CD14-positive monocyte (primary cell): ENCODE data around the gene IFFO2. TPM values are rescaled to one million over a fixed set of nuclear protein-coding genes. Genes with fewer than 3 reads are reported as not detected.

ENCODE experiments used
- DNase-seq, 3 donors: peaks; one replicate each; pipeline ENCODE4 v3.0.0-alpha.2; 2011 to 2022
- H2AFZ ChIP-seq: 2 replicates; pipeline ENCODE4 v1.6.0; 2012; ENCODE audit warnings: mild to moderate bottlenecking, low read depth, low read length, inconsistent platforms; ENCODE audit not compliant: insufficient read depth, poor library complexity, severe bottlenecking
- H3K27ac ChIP-seq, 2 donors: 1 replicate in 1 of 2; 2 replicates in 1 of 2; pipeline ENCODE4 v1.5.1; 2012 to 2013; ENCODE audit warnings: low read length in 2 of 2, control low read depth in 1 of 2, inconsistent platforms in 1 of 2, low read depth in 1 of 2, mild to moderate bottlenecking in 1 of 2
- H3K27me3 ChIP-seq, 2 donors: one replicate each; pipeline versions ENCODE4 v1.6.0 to v1.6.1; 2011 to 2013; ENCODE audit warnings: low read length in 2 of 2; ENCODE audit not compliant: control insufficient read depth in 2 of 2, insufficient read depth in 2 of 2
- H3K36me3 ChIP-seq, 2 donors: replicated peaks in 1 of 2; 1 replicate in 1 of 2; 2 replicates in 1 of 2; pipeline versions ENCODE4 v1.5.1 to v1.6.1; 2012 to 2013; ENCODE audit warnings: low read length in 2 of 2, control low read depth in 1 of 2, inconsistent platforms in 1 of 2, mild to moderate bottlenecking in 1 of 2; ENCODE audit not compliant: insufficient read depth in 2 of 2, control insufficient read depth in 1 of 2
- H3K4me1 ChIP-seq, 2 donors: 1 replicate in 1 of 2; 2 replicates in 1 of 2; pipeline versions ENCODE4 v1.5.1 to v1.6.1; 2012 to 2013; ENCODE audit warnings: low read length in 2 of 2, control low read depth in 1 of 2, inconsistent platforms in 1 of 2, mild to moderate bottlenecking in 1 of 2, moderate library complexity in 1 of 2; ENCODE audit not compliant: insufficient read depth in 2 of 2, control insufficient read depth in 1 of 2
- H3K4me2 ChIP-seq: replicated peaks from 2 replicates; pipeline ENCODE3; 2012; ENCODE audit warnings: low read length, moderate library complexity, mild to moderate bottlenecking; ENCODE audit not compliant: poor library complexity, severe bottlenecking; ENCODE audit errors: extremely low read depth
- H3K4me3 ChIP-seq, 3 experiments: fragments of 200-600 bp in 1 of 3; sonication (generic) in 1 of 3; replicated peaks in 1 of 3; 1 replicate in 2 of 3; 2 replicates in 1 of 3; pipeline ENCODE4 v1.5.1; 2011 to 2013; ENCODE audit warnings: low read length in 3 of 3, mild to moderate bottlenecking in 3 of 3, control low read depth in 2 of 3, low read depth in 2 of 3, inconsistent platforms in 1 of 3, moderate library complexity in 1 of 3
- H3K79me2 ChIP-seq: 2 replicates; pipeline ENCODE4 v1.6.0; 2012; ENCODE audit warnings: mild to moderate bottlenecking, control low read depth, inconsistent platforms, low read length, moderate library complexity; ENCODE audit not compliant: insufficient read depth
- H3K9ac ChIP-seq: 2 replicates; pipeline ENCODE4 v1.6.0; 2017; ENCODE audit warnings: low read length, mild to moderate bottlenecking; ENCODE audit not compliant: insufficient read depth, poor library complexity, severe bottlenecking
- H3K9me3 ChIP-seq, 2 donors: replicated peaks in 1 of 2; 1 replicate in 1 of 2; 2 replicates in 1 of 2; pipeline versions ENCODE4 v1.5.1 to v1.6.1; 2012 to 2013; ENCODE audit warnings: low read length in 2 of 2, control low read depth in 1 of 2; ENCODE audit not compliant: control insufficient read depth in 1 of 2, insufficient read depth in 1 of 2
- H4K20me1 ChIP-seq: 2 replicates; pipeline ENCODE4 v1.6.0; 2012; ENCODE audit warnings: mild to moderate bottlenecking, low read length, control low read depth, moderate library complexity; ENCODE audit not compliant: insufficient read depth
- H3K27ac Mint-ChIP-seq, 7 donors: one replicate each; pipeline ENCODE4 v1.8.0; 2020; ENCODE audit warnings: mild to moderate bottlenecking in 7 of 7, mixed read lengths in 7 of 7, moderate library complexity in 6 of 7, inconsistent platforms in 2 of 7
- H3K27me3 Mint-ChIP-seq, 3 donors: one replicate each; pipeline ENCODE4 v1.8.0; 2021 to 2022; ENCODE audit warnings: low read depth in 3 of 3, mild to moderate bottlenecking in 3 of 3, mixed read lengths in 3 of 3, moderate library complexity in 3 of 3, inconsistent platforms in 1 of 3
- H3K36me3 Mint-ChIP-seq, 2 donors: one replicate each; pipeline ENCODE4 v1.8.0; 2020; ENCODE audit warnings: mixed read lengths in 2 of 2, inconsistent platforms in 1 of 2, mild to moderate bottlenecking in 1 of 2
- H3K4me1 Mint-ChIP-seq: one replicate; pipeline ENCODE4 v1.8.0; 2020; ENCODE audit warnings: mild to moderate bottlenecking, mixed read lengths
- H3K4me3 Mint-ChIP-seq, 2 donors: one replicate each; pipeline ENCODE4 v1.8.0; 2020; ENCODE audit warnings: mild to moderate bottlenecking in 2 of 2, mixed read lengths in 2 of 2, moderate library complexity in 1 of 2
- H3K9me3 Mint-ChIP-seq, 7 donors: one replicate each; pipeline ENCODE4 v1.8.0; 2020 to 2022; ENCODE audit warnings: mixed read lengths in 7 of 7, mild to moderate bottlenecking in 6 of 7, moderate library complexity in 6 of 7, inconsistent platforms in 2 of 7
- WGBS: methylation state at CpG from one replicate; pipeline ENCODE4 v1.1.5; 2013; ENCODE audit warnings: missing lambda C conversion rate; ENCODE audit not compliant: insufficient coverage; 5-methylcytosine and 5-hydroxymethylcytosine counted together
- intact Hi-C, 2 donors: fragments of 100-400 bp; cut with micrococcal nuclease; formaldehyde crosslinking; loops; one replicate each; pipeline versions ENCODE4 v1.15.0 to v1.15.1; 2023
- polyA plus RNA-seq, 3 donors: library from polyadenylated mRNA; depleted of rRNA in 1 of 3; unstranded in 2 of 3; stranded (reverse) in 1 of 3; fragments of 300-500 nt in 2 of 3; fragments of >200 nt in 1 of 3; fragmentation: Illumina TruSeq in 2 of 3; gene quantifications; 1 replicate in 2 of 3; 2 replicates in 1 of 3; pipeline ENCODE4 v1.2.3, GENCODE V29; 2012 to 2021
- TF ChIP-seq, protein P1 (sequence below): fragments of 200-600 bp; IDR thresholded peaks from one replicate; pipeline ENCODE4 v1.8.0; 2022; ENCODE audit warnings: antibody characterized with exemption, mild to moderate bottlenecking

IFFO2 gene
- polyA plus RNA-seq, 3 donors: 0.78 to 17.5 (median 0.94) TPM

DNA sequence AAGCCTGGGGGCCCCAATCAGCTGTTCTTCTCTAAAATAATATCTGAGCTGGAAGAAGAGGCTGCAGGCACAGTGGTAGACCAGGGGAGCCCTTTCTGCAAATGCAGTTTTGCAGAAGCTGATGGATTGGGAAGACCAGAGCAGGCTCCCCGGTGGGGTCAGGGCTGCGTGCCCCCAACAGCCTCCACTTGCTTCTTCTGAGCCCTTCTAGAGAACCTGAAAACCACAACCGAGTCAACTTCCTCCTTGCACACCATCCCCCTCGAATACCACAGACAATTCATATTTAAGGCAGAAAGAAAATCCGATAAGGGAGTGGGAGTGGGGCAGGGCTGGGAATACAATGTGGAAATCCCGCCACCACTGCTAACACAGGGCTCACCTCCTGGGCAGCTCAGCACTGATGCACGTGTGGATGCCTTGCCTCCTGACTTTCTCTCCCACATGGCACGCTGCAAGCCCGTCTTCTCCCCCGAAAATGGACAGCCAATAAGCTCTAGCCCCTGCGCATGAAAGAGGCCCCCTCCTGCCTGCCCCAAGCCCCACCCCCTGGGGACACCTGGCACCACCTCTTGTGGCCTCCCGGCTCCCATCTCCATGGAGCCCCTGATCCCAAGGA is 28.7 kb downstream of the IFFO2 start:
- H3K27ac ChIP-seq: peak overlapping the region; percentile 89 to 99
- H2AFZ ChIP-seq: peak overlapping the region; percentile 33
- H4K20me1 ChIP-seq: peaks cover 43% of the 10 kb centered on the region
- no peaks in the 10 kb centered on the region for H3K9me3 ChIP-seq
- peak overlapping the region; percentile 86 to 97 (median 94) for H3K27ac Mint-ChIP-seq
- no peaks in the 10 kb centered on the region for H3K36me3 ChIP-seq
- intact Hi-C loops: loop anchor here in 1 of 2 donors (2.0 kb wide), 1 partner anchor 25 kb away; no protein-coding TSS in a partner anchor
- peaks cover 0 to 6% (median 0%) of the 10 kb centered on the region in 7 donors for H3K9me3 Mint-ChIP-seq
- WGBS: 3% methylated on average over 7 of the region's 12 CpGs
- peaks cover 66% of the 10 kb centered on the region for H3K4me1 Mint-ChIP-seq
- H3K27me3 ChIP-seq: no peaks in the 10 kb centered on the region
- H3K4me1 ChIP-seq: peaks cover 55 to 60% of the 10 kb centered on the region in 2 donors
- peak; percentile 39 to 55 (median 54) for DNase-seq
- peak overlapping the region in 1 of 3 experiments; percentile 62 for H3K4me3 ChIP-seq
- H3K36me3 Mint-ChIP-seq: peaks cover 0 to 6% of the 10 kb centered on the region in 2 donors
- H3K79me2 ChIP-seq: peaks cover 26% of the 10 kb centered on the region
- TF ChIP-seq, protein P1, sequence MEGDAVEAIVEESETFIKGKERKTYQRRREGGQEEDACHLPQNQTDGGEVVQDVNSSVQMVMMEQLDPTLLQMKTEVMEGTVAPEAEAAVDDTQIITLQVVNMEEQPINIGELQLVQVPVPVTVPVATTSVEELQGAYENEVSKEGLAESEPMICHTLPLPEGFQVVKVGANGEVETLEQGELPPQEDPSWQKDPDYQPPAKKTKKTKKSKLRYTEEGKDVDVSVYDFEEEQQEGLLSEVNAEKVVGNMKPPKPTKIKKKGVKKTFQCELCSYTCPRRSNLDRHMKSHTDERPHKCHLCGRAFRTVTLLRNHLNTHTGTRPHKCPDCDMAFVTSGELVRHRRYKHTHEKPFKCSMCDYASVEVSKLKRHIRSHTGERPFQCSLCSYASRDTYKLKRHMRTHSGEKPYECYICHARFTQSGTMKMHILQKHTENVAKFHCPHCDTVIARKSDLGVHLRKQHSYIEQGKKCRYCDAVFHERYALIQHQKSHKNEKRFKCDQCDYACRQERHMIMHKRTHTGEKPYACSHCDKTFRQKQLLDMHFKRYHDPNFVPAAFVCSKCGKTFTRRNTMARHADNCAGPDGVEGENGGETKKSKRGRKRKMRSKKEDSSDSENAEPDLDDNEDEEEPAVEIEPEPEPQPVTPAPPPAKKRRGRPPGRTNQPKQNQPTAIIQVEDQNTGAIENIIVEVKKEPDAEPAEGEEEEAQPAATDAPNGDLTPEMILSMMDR: no peak
- peaks cover 3 to 10% (median 5%) of the 10 kb centered on the region in 3 donors for H3K27me3 Mint-ChIP-seq
- H3K9ac ChIP-seq: peak overlapping the region; percentile 78
- H3K4me2 ChIP-seq: peak overlapping the region; percentile 74
- H3K4me3 Mint-ChIP-seq: peak overlapping the region; percentile 64 to 86

DNA sequence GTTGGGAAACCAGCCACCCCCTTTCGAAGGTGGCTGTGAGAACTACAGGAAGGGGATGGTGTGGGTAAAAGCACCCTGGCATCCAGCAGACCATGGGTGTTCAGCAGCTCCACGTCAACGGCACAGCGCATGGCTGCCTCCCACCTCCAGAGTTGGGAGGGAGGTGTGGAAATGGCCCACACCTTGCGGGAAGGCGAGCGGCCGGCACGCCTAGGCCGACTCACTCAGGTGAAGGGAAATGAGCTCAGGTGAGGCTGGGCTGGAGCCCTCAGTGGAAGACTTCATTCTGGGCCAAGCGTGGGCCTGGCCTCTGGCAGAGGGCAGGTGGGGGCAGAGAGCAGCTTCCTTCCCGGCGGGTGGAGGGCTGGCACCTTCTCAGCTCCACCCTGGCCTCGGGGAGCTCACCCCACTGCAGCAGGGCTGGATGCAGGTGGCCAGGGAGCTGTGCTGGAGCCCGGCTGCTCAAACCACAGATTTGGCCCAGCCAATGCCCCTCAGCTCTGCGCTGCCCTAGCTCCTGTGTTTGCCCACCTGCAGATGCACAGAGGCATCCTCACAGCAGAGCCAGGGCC is 29.3 kb downstream of the IFFO2 start:
- Histone ChIP-seq H3K4me3 (peak overlapping the region in 2 of 3 experiments; percentile 4 to 62), H3K79me2 (peaks cover 26% of the 10 kb centered on the region), H3K27me3 (no peaks in the 10 kb centered on the region), H3K9me3 (no peaks in the 10 kb centered on the region), H3K4me2 (peak overlapping the region; percentile 74), H4K20me1 (peaks cover 38% of the 10 kb centered on the region), H3K9ac (peak overlapping the region; percentile 78), H3K27ac (peak overlapping the region; percentile 89 to 99), H2AFZ (peak overlapping the region; percentile 33), H3K4me1 (peaks cover 61 to 66% of the 10 kb centered on the region in 2 donors), H3K36me3 (no peaks in the 10 kb centered on the region)
- Mint-ChIP-seq H3K9me3 (peaks cover 0 to 6% (median 0%) of the 10 kb centered on the region in 7 donors), H3K27me3 (peaks cover 3 to 10% (median 5%) of the 10 kb centered on the region in 3 donors), H3K4me3 (peak overlapping the region; percentile 64 to 86), H3K27ac (peak overlapping the region; percentile 89 to 97 (median 95)), H3K36me3 (peaks cover 0 to 6% of the 10 kb centered on the region in 2 donors), H3K4me1 (peaks cover 72% of the 10 kb centered on the region)
- DNase-seq: peak in 1 of 3 donors; percentile 49
- TF ChIP-seq, protein P1: no peak
- intact Hi-C loops: loop anchor here in 1 of 2 donors (2.0 kb wide), 1 partner anchor 26 kb away; no protein-coding TSS in a partner anchor
- 29% methylated on average over 15 of the region's 16 CpGs for WGBS
